GM12878 (cell line): Measurements from ENCODE around the gene HS3ST3A1.

Experiments used
- EGR1 ChIP-seq, 2 experiments: IDR thresholded peaks; 1 replicate in 1 of 2; 2 replicates in 1 of 2; pipeline ENCODE4 v1.6.1; 2011 to 2012; ENCODE audit warnings: low read depth in 2 of 2, low read length in 2 of 2, borderline replicate concordance in 1 of 2, mild to moderate bottlenecking in 1 of 2, moderate library complexity in 1 of 2
- EP300 ChIP-seq, 2 experiments: fragments of 150-350 bp in 1 of 2; IDR thresholded peaks; 2 replicates each; pipeline ENCODE4 v1.6.1; 2011 to 2012; ENCODE audit warnings: low read depth in 2 of 2, low read length in 2 of 2, borderline replicate concordance in 1 of 2, improper control_type of control experiment in 1 of 2, inconsistent platforms in 1 of 2; ENCODE audit not compliant: control insufficient read depth in 1 of 2
- EZH2 ChIP-seq: IDR thresholded peaks from 2 replicates; pipeline ENCODE4 v1.6.1; 2012; ENCODE audit warnings: low read depth, mild to moderate bottlenecking, control low read depth, inconsistent platforms, low read length, borderline replicate concordance; ENCODE audit not compliant: control insufficient read depth
- MYC ChIP-seq: IDR thresholded peaks from 2 replicates; pipeline ENCODE4 v1.6.1; 2011; ENCODE audit warnings: mild to moderate bottlenecking, low read length, moderate library complexity, inconsistent platforms; ENCODE audit not compliant: insufficient read depth, insufficient replicate concordance, insufficient read length, severe bottlenecking
- REST ChIP-seq: IDR thresholded peaks from 2 replicates; pipeline ENCODE4 v1.6.1; 2012; ENCODE audit warnings: mild to moderate bottlenecking, low read depth, low read length
- SRF ChIP-seq, 2 experiments: IDR thresholded peaks; 2 replicates each; pipeline ENCODE4 v1.6.1; 2011; ENCODE audit warnings: low read depth in 2 of 2, low read length in 2 of 2, mild to moderate bottlenecking in 1 of 2, moderate library complexity in 1 of 2
- TAF1 ChIP-seq: IDR thresholded peaks from 2 replicates; pipeline ENCODE4 v1.6.1; 2011; ENCODE audit warnings: mild to moderate bottlenecking, low read depth, low read length, borderline replicate concordance
- ZNF274 ChIP-seq: IDR thresholded peaks from one replicate; pipeline ENCODE4 v1.8.0; 2011; ENCODE audit not compliant: insufficient read length, insufficient read depth
- TF ChIP-seq, protein P1 (sequence below): IDR thresholded peaks from 2 replicates; pipeline ENCODE4 v1.6.1; 2011; ENCODE audit warnings: mild to moderate bottlenecking, low read depth, low read length, moderate library complexity; ENCODE audit not compliant: insufficient replicate concordance
- TF ChIP-seq, protein P2 (sequence below), 3 experiments: IDR thresholded peaks in 2 of 3; conservative IDR thresholded peaks in 1 of 3; 2 replicates each; pipeline ENCODE4 v1.5.1; 2011; ENCODE audit warnings: low read depth in 3 of 3, low read length in 3 of 3, mild to moderate bottlenecking in 3 of 3, control low read depth in 2 of 3, moderate library complexity in 2 of 3, inconsistent platforms in 1 of 3, mixed read lengths in 1 of 3; ENCODE audit not compliant: control insufficient read depth in 2 of 3, insufficient read depth in 1 of 3; ENCODE audit errors: extremely low read depth in 1 of 3

DNA sequence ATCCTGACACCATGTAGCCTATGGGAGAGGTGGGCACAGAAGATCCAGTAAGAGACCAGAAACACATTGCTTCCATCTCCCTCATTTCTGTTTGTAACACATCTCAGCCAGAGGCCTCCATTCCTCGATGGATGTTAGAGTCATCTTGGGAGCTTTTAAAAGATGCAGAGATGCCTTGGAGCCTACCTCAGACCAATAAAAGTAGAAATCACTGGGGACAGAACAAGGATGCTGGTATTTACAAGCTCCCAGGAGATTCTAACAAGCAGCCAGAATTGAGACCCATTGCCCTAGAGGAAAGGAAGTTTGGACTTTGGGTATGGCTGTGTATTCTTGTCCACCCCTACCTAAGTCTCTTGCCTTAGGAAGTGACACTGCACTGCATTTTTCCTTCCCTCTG is 40.8 kb downstream of the HS3ST3A1 start:
- TF ChIP-seq MYC = no peak
- no peak for TF ChIP-seq REST
- TF ChIP-seq EZH2 = no peak
- TF ChIP-seq EP300 (IDR thresholded peaks at IDR 0.05; ENCODE audit: borderline replicate concordance in 1 of 2, control insufficient read depth in 1 of 2, low read depth in 2 of 2, low read length in 2 of 2) = no peak
- TF ChIP-seq, protein P1, sequence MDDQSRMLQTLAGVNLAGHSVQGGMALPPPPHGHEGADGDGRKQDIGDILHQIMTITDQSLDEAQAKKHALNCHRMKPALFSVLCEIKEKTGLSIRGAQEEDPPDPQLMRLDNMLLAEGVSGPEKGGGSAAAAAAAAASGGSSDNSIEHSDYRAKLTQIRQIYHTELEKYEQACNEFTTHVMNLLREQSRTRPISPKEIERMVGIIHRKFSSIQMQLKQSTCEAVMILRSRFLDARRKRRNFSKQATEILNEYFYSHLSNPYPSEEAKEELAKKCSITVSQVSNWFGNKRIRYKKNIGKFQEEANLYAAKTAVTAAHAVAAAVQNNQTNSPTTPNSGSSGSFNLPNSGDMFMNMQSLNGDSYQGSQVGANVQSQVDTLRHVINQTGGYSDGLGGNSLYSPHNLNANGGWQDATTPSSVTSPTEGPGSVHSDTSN = no peak
- TF ChIP-seq, protein P2, sequence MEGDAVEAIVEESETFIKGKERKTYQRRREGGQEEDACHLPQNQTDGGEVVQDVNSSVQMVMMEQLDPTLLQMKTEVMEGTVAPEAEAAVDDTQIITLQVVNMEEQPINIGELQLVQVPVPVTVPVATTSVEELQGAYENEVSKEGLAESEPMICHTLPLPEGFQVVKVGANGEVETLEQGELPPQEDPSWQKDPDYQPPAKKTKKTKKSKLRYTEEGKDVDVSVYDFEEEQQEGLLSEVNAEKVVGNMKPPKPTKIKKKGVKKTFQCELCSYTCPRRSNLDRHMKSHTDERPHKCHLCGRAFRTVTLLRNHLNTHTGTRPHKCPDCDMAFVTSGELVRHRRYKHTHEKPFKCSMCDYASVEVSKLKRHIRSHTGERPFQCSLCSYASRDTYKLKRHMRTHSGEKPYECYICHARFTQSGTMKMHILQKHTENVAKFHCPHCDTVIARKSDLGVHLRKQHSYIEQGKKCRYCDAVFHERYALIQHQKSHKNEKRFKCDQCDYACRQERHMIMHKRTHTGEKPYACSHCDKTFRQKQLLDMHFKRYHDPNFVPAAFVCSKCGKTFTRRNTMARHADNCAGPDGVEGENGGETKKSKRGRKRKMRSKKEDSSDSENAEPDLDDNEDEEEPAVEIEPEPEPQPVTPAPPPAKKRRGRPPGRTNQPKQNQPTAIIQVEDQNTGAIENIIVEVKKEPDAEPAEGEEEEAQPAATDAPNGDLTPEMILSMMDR (IDR thresholded peaks at IDR 0.05 in 2 of 3, conservative IDR thresholded peaks at IDR 0.05 in 1 of 3; ENCODE audit: control insufficient read depth in 2 of 3, extremely low read depth in 1 of 3, insufficient read depth in 1 of 3, low read depth in 3 of 3, low read length in 3 of 3) = no peak
- no peak for TF ChIP-seq SRF (IDR thresholded peaks at IDR 0.05; ENCODE audit: low read depth in 2 of 2, low read length in 2 of 2)
- no peak for TF ChIP-seq TAF1
- TF ChIP-seq EGR1 (IDR thresholded peaks at IDR 0.05; ENCODE audit: borderline replicate concordance in 1 of 2, low read depth in 2 of 2, low read length in 2 of 2) = no peak
- TF ChIP-seq ZNF274 = no peak
